HepG2 (cell line): ENCODE data around the gene IRF5. TPM values are rescaled to one million over a fixed set of nuclear protein-coding genes. Genes with fewer than 3 reads are reported as not detected.

Source experiments
- ATAC-seq: fragments of 200-7000 bp; cut with Tn5 transposase; 3 replicates; pipeline ENCODE4 v1.9.1; 2020; ENCODE audit warnings: mild to moderate bottlenecking, moderate library complexity
- BruUV-seq: library from RNA; stranded (reverse); fragments of 400-500 nt; replicated peaks from 2 replicates; lab custom pipeline; 2021; lab: Mats Ljungman, UMichigan
- CTCF ChIA-PET: fragments of 300-600 bp; formaldehyde crosslinking; extraction: SDS; loops from one replicate; lab custom pipeline; 2021; ENCODE audit warnings: low total read pairs, inconsistent platforms, low intra/inter-chr PET ratio; lab: Yijun Ruan, JAX
- POLR2A ChIA-PET: fragments of 350-600 bp; sonication (Branson Sonifier 250); formaldehyde crosslinking; loops from one replicate; lab custom pipeline; 2020; ENCODE audit warnings: antibody characterized with exemption, inconsistent platforms; lab: Yijun Ruan, JAX
- DNase-seq: peaks from one replicate; pipeline ENCODE4 v3.0.0-alpha.2; 2015; ENCODE audit warnings: low spot score
- FAIRE-seq: peaks from 3 replicates; lab custom pipeline; 2011; peaks lifted over from hg19 to GRCh38; lab: Jason Lieb, UNC
- H2AFZ ChIP-seq: one replicate; pipeline ENCODE4 v1.6.1; 2011; ENCODE audit warnings: low read length, inconsistent platforms
- H3K27ac ChIP-seq: fragments of 300-600 bp; 3 replicates; pipeline ENCODE4 v1.8.0; 2011; ENCODE audit warnings: mixed run types, mild to moderate bottlenecking, mixed read lengths, low read length, inconsistent platforms; ENCODE audit not compliant: insufficient read depth; ENCODE audit errors: extremely low read length
- H3K27me3 ChIP-seq, 2 experiments: fragments of 200-600 bp in 1 of 2; 2 replicates in 1 of 2; 3 replicates in 1 of 2; pipeline versions ENCODE4 v1.6.0 to v1.8.0; 2011; ENCODE audit warnings: low read length in 2 of 2, mild to moderate bottlenecking in 2 of 2, moderate library complexity in 2 of 2, inconsistent platforms in 1 of 2; ENCODE audit not compliant: insufficient read depth in 2 of 2, control insufficient read depth in 1 of 2
- H3K36me3 ChIP-seq, 2 experiments: fragments of 200-600 bp in 1 of 2; replicated peaks in 1 of 2; 2 replicates in 1 of 2; 3 replicates in 1 of 2; pipeline versions ENCODE4 v1.5.1 to v1.8.0; 2011; ENCODE audit warnings: low read length in 2 of 2, inconsistent platforms in 1 of 2; ENCODE audit not compliant: insufficient read depth in 2 of 2, control insufficient read depth in 1 of 2
- H3K4me1 ChIP-seq: 2 replicates; pipeline ENCODE4 v1.5.1; 2012; ENCODE audit warnings: low read length, inconsistent platforms; ENCODE audit not compliant: insufficient read depth
- H3K4me2 ChIP-seq: 2 replicates; pipeline ENCODE4 v1.6.0; 2011; ENCODE audit warnings: low read depth, low read length, inconsistent platforms
- H3K4me3 ChIP-seq, 3 experiments: fragments of 200-600 bp in 1 of 3; sonication (generic), shearing (Covaris generic) in 1 of 3; replicated peaks in 1 of 3; 2 replicates each; pipeline ENCODE4 v1.5.1; 2011 to 2016; ENCODE audit warnings: low read length in 3 of 3, inconsistent platforms in 2 of 3, low read depth in 2 of 3, mild to moderate bottlenecking in 2 of 3, control low read depth in 1 of 3, mixed read lengths in 1 of 3; ENCODE audit not compliant: insufficient read depth in 1 of 3
- H3K79me2 ChIP-seq: one replicate; pipeline ENCODE4 v1.6.1; 2011; ENCODE audit warnings: low read length, inconsistent platforms; ENCODE audit not compliant: insufficient read depth
- H3K9ac ChIP-seq: 2 replicates; pipeline ENCODE4 v1.6.0; 2011; ENCODE audit warnings: mild to moderate bottlenecking, low read depth, low read length, inconsistent platforms; ENCODE audit not compliant: insufficient read depth
- H3K9me3 ChIP-seq: 2 replicates; pipeline ENCODE4 v1.5.1; 2012; ENCODE audit warnings: mild to moderate bottlenecking, low read length
- H4K20me1 ChIP-seq: 2 replicates; pipeline ENCODE4 v1.6.0; 2011; ENCODE audit warnings: inconsistent platforms, mild to moderate bottlenecking, low read length, moderate library complexity; ENCODE audit not compliant: insufficient read depth
- DR1 ChIP-seq: sonication (generic); formaldehyde crosslinking; IDR thresholded peaks from 2 replicates; pipeline ENCODE4 v1.8.0; 2021; ENCODE audit warnings: mild to moderate bottlenecking, missing genetic modification reagents, inconsistent platforms
- ZNF646 ChIP-seq: sonication (generic); formaldehyde crosslinking; IDR thresholded peaks from 2 replicates; pipeline ENCODE4 v1.9.0; 2021; ENCODE audit warnings: mild to moderate bottlenecking, missing genetic modification reagents
- whole genome bisulfite sequencing: methylation state at CpG from one replicate; pipeline ENCODE4 v1.1.6; 2017; ENCODE audit warnings: low lambda C conversion rate; 5-methylcytosine and 5-hydroxymethylcytosine counted together
- in situ Hi-C: cut with HindIII; loops from 2 replicates; pipeline ENCODE4 v1.10.0; 2017; ENCODE audit warnings: low pct_unique_long_range_greater_than_20kb; ENCODE audit not compliant: extremely low pct_ligation_motif_present
- intact Hi-C: fragments of 100-400 bp; cut with micrococcal nuclease; formaldehyde crosslinking; loops from one replicate; pipeline ENCODE4 v1.10.0; 2022; ENCODE audit not compliant: unreplicated experiment
- polyA plus RNA-seq, 8 experiments: library from polyadenylated mRNA; depleted of rRNA in 3 of 8; stranded (reverse) in 7 of 8; unstranded in 1 of 8; fragments of >200 nt; fragmentation: Illumina TruSeq in 4 of 8; extraction: Trizol in 4 of 8; gene quantifications; 2 replicates each; pipeline versions ENCODE4 v1.2.1 to v1.2.3, GENCODE V29; 2011 to 2016; ENCODE audit warnings: low read depth in 4 of 8, missing spikeins in 1 of 8, mixed read lengths in 1 of 8; ENCODE audit not compliant: insufficient read depth in 1 of 8
- total RNA-seq, 5 experiments: library from RNA; depleted of rRNA; stranded (reverse); fragments of >200 nt; fragmentation: Illumina TruSeq; extraction: Trizol; gene quantifications; 2 replicates each; pipeline ENCODE4 v1.2.3, GENCODE V29; 2016; ENCODE audit warnings: low read depth in 1 of 5
- TF ChIP-seq, protein P1 (sequence below): sonication (generic); formaldehyde crosslinking; IDR thresholded peaks from 2 replicates; pipeline ENCODE4 v1.4.0; 2020; ENCODE audit warnings: missing genetic modification reagents

IRF5 gene
- total and polyA plus RNA-seq, 2 of the 13 experiments (the other 11 are each of a cell fraction or from before 2014, with no cell fraction given), result 2.0 to 2.9 TPM

GRCh38 chr7:128888039-128888755 is 49.5 kb upstream of the IRF5 start:
- DNase-seq (no peak), FAIRE-seq (peak; percentile 60), ATAC-seq (no peak)
- Histone ChIP-seq H3K4me1 (peaks cover 38% of the 10 kb centered on the region), H2AFZ (no peak overlapping the region), H4K20me1 (no peaks in the 10 kb centered on the region), H3K79me2 (no peaks in the 10 kb centered on the region), H3K27me3 (peaks cover 0 to 26% of the 10 kb centered on the region in 2 experiments; a peak in 3 of 5 replicates), H3K27ac (no peak overlapping the region), H3K36me3 (no peaks in the 10 kb centered on the region), H3K9ac (no peak overlapping the region), H3K4me3 (no peak overlapping the region), H3K9me3 (no peaks in the 10 kb centered on the region), H3K4me2 (no peak overlapping the region)
- POLR2A ChIA-PET, result no interaction called here
- TF ChIP-seq, protein P1, sequence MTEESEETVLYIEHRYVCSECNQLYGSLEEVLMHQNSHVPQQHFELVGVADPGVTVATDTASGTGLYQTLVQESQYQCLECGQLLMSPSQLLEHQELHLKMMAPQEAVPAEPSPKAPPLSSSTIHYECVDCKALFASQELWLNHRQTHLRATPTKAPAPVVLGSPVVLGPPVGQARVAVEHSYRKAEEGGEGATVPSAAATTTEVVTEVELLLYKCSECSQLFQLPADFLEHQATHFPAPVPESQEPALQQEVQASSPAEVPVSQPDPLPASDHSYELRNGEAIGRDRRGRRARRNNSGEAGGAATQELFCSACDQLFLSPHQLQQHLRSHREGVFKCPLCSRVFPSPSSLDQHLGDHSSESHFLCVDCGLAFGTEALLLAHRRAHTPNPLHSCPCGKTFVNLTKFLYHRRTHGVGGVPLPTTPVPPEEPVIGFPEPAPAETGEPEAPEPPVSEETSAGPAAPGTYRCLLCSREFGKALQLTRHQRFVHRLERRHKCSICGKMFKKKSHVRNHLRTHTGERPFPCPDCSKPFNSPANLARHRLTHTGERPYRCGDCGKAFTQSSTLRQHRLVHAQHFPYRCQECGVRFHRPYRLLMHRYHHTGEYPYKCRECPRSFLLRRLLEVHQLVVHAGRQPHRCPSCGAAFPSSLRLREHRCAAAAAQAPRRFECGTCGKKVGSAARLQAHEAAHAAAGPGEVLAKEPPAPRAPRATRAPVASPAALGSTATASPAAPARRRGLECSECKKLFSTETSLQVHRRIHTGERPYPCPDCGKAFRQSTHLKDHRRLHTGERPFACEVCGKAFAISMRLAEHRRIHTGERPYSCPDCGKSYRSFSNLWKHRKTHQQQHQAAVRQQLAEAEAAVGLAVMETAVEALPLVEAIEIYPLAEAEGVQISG (CRISPR knock-in tag), result no peak
- TF ChIP-seq DR1, result no peak
- peak; percentile 84 for TF ChIP-seq ZNF646
- intact Hi-C loops, result no loop called here
- no TSS peak for BruUV-seq
- in situ Hi-C loops, result loop anchor here (25.0 kb wide), 1 partner anchor 451 kb away; no protein-coding TSS in a partner anchor
- CTCF ChIA-PET, result no interaction called here
- WGBS, result 19% methylated on average over 7 of the region's 7 CpGs
